SK-N-SH (cell line): Measurements from ENCODE around the gene TRAF3IP1. TPM values are rescaled to one million over a fixed set of nuclear protein-coding genes. Genes with fewer than 3 reads are reported as not detected.

ENCODE experiments used
- CHD2 ChIP-seq: fragments of 150-350 bp; IDR thresholded peaks from 2 replicates; pipeline ENCODE4 v1.6.1; 2018; ENCODE audit warnings: low read length; ENCODE audit not compliant: partially characterized antibody
- GABPA ChIP-seq: IDR thresholded peaks from 2 replicates; pipeline ENCODE4 v1.4.0; 2012; ENCODE audit warnings: low read depth, mild to moderate bottlenecking
- GATA2 ChIP-seq: sonication (generic); formaldehyde crosslinking; IDR thresholded peaks from 2 replicates; pipeline ENCODE4 v1.5.0; 2020; ENCODE audit warnings: mild to moderate bottlenecking, missing genetic modification reagents
- IRF3 ChIP-seq: fragments of 150-350 bp; IDR thresholded peaks from 2 replicates; pipeline ENCODE4 v1.6.1; 2016; ENCODE audit warnings: mild to moderate bottlenecking, low read depth, low read length
- JUND ChIP-seq: IDR thresholded peaks from 2 replicates; pipeline ENCODE4 v1.4.0; 2012
- MEF2A ChIP-seq: IDR thresholded peaks from 2 replicates; pipeline ENCODE4 v1.4.0; 2012; ENCODE audit warnings: low read depth, borderline replicate concordance
- MXI1 ChIP-seq: IDR thresholded peaks from 2 replicates; pipeline ENCODE4 v1.6.1; 2012; ENCODE audit warnings: mild to moderate bottlenecking, low read depth, low read length, improper control_type of control experiment
- PBX3 ChIP-seq: IDR thresholded peaks from 2 replicates; pipeline ENCODE4; 2012
- POLR2AphosphoS5 ChIP-seq: IDR thresholded peaks from 2 replicates; pipeline ENCODE4 v1.6.1; 2012; ENCODE audit warnings: low read depth, low read length
- RCOR1 ChIP-seq: fragments of 150-350 bp; IDR thresholded peaks from 2 replicates; pipeline ENCODE4 v1.6.1; 2017; ENCODE audit warnings: antibody characterized with exemption, low read length
- REST ChIP-seq: IDR thresholded peaks from 2 replicates; pipeline ENCODE4 v1.6.1; 2012; ENCODE audit warnings: mild to moderate bottlenecking, low read depth, low read length, moderate library complexity
- SIN3A ChIP-seq: IDR thresholded peaks from 2 replicates; pipeline ENCODE4 v1.6.1; 2012; ENCODE audit warnings: low read depth, mild to moderate bottlenecking, low read length, moderate library complexity, borderline replicate concordance
- TCF12 ChIP-seq: IDR thresholded peaks from 2 replicates; pipeline ENCODE4 v1.4.0; 2012
- TEAD4 ChIP-seq: IDR thresholded peaks from 2 replicates; pipeline ENCODE4 v1.4.0; 2012; ENCODE audit warnings: mild to moderate bottlenecking, borderline replicate concordance; ENCODE audit not compliant: insufficient read depth
- USF1 ChIP-seq: IDR thresholded peaks from 2 replicates; pipeline ENCODE4 v1.4.0; 2012; ENCODE audit warnings: low read depth, borderline replicate concordance
- YY1 ChIP-seq: IDR thresholded peaks from 2 replicates; pipeline ENCODE4 v1.4.0; 2012; ENCODE audit warnings: low read depth, mild to moderate bottlenecking
- ZBTB33 ChIP-seq: IDR thresholded peaks from 2 replicates; pipeline ENCODE4 v1.4.0; 2012; ENCODE audit warnings: low read depth, borderline replicate concordance
- polyA plus RNA-seq, 3 experiments: library from polyadenylated mRNA; depleted of rRNA; stranded (reverse); fragments of >200 nt; gene quantifications; 2 replicates each; pipeline ENCODE4 v1.2.3, GENCODE V29; 2012

Gene TRAF3IP1
- polyA plus RNA-seq, 1 of the 3 experiments (the other 2 are of a cell fraction) = 15.0 TPM

GRCh38 chr2:238287737-238288649 lies 32.3 kb upstream of the TRAF3IP1 start, which contains the start of gene PER2 (continued):
- TF ChIP-seq REST (no peak), TEAD4 (no peak), SIN3A (no peak), IRF3 (no peak), MXI1 (no peak), MEF2A (no peak), RCOR1 (no peak), YY1 (no peak), ZBTB33 (no peak), GABPA (no peak; the same call in 1 of the 2 replicates), CHD2 (no peak), JUND (no peak), USF1 (no peak), POLR2AphosphoS5 (no peak), PBX3 (no peak), TCF12 (no peak), GATA2 (CRISPR knock-in tag) (no peak)
